GM18498 (cell line): ENCODE data around the gene CAP2.
A peak's percentile ranks its signal among the peaks of the same experiment; 100 is the strongest.
"Not testable (repeated sequence)": the region's sequence is repeated elsewhere in the genome, so short reads cannot be mapped to it uniquely, and the experiment has no call there.

ENCODE experiments used
- ATAC-seq: cut with Tn5 transposase; IDR thresholded peaks from one replicate; pipeline ENCODE4 v1.9.1; 2021; ENCODE audit warnings: mild to moderate bottlenecking, moderate library complexity; ENCODE audit not compliant: unreplicated experiment

Gene CAP2

DNA sequence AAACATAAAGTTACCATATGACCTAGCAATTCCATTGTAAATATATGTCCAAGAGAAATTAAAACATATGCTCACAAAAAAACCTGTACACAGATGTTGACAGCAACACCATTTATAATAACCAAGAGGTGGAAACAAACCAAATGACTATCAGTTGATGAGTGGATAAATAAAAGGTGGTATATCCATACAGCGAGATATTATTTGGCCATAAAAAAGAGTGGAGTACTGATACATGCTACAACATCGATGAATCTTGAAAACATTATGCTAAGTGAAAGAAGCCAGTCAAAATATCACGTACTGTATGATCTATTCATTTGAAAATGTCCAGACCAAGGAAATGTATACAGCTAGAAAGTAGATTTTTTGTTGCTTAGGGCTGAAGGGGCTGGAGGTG lies 2.9 kb downstream of the CAP2 start:
- no peak for ATAC-seq

DNA sequence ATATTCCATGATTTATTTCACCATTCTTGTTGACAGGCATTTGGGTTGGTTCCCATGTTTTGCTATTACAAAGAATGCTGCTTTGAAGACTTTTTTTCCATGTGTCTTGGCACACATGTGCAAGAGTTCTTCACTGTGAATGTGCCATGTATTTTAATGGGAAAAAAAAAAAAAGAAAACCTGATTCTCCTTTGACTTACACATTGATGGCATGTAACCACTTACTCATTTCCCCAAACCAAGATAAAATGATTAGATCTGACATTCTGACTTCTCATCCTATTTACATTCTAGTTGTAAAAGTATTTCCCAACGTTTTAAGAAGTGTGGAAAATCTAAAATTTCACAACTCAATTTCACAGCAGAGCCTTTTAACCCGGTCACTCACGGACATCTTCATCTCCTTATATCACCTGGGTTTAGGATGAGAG lies 4.4 kb downstream of the CAP2 start:
- ATAC-seq, result no peak

DNA sequence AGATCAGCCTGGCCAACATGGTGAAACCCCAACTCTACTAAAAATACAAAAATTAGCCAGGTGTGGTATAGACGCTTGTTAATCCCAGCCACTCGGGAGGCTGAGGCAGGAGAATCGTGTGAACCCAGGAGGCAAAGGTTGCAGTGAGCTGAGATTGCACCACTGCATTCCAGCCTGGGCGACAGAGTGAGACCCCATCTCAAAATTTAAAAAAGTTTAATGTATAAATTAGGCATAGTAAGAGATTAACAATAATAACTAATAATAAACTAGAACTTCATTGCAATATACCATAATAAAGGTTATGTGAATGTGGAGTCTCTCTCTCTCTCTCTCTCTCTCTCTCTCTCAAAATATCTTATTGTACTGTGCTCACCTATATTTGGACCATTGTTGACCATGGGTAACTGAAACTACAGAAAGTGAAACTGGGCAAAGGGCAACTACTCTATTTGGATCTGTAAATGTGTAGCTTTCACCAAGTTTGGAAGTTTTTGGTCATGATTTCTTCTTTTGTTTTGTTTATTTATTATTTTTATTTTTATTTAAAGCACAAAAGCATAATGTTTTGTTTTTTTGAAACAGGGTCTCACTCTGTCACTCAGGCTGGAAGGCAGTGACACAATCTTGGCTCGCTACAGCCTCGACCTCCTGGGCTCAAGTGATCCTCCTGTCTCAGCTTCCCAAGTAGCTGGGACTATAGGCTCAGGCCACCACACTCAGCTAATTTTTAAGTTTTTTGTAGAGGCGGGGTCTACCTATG lies 12.0 kb downstream of the CAP2 start:
- ATAC-seq, result peak; percentile 64

DNA sequence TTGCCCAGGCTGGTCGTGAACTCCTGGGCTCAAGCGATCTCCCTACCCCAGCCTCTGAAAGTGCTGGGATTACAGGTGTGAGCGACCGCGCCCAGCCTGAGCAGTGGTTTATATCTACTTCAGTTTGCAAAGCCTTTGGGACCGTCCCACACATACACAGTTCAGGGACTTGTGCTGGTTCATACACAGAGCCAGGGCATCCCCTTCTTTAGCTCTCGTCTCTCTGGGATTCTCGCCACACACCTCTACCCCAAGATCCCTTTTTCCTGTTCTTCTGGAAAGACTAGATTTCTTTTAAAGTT lies 12.5 kb downstream of the CAP2 start:
- peak; percentile 19 for ATAC-seq

DNA sequence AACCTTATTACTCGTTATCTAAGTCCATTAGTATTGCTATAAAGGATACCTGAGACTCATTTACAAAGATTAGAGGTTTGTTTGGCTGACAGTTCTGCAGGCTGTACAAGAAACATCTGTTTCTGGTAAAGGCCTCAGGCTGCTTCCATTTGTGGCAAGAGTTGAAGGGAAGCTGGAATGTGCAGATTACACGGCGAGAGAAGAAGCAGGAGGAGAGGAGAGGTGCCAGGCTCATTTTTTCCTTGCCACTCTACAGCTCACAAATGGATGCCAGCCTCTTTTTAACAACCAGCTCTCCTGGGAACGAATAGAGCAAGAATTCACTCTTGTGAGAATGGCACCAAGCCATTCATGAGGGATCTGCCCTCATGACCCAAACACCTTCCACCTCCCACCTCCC lies 14.7 kb downstream of the CAP2 start:
- no peak for ATAC-seq

DNA sequence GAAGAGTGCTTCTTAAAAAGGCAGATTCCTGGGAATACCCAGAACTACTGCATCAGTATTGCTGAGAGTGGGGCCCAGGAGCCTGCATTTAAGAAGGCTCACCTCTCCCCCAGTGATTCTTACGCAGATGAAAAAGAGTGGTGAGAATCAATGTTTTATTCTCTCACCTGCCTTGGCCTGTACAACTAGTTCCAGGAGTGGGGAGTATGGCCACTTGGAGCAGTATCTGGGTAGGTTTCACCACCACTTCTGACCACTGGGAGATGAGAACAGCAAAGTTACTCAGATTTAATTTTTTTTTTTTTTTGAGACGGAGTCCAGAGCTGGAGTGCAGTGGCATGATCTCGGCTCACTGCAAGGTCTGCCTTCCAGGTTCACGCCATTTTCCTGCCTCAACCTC lies 16.9 kb downstream of the CAP2 start:
- no peak for ATAC-seq

DNA sequence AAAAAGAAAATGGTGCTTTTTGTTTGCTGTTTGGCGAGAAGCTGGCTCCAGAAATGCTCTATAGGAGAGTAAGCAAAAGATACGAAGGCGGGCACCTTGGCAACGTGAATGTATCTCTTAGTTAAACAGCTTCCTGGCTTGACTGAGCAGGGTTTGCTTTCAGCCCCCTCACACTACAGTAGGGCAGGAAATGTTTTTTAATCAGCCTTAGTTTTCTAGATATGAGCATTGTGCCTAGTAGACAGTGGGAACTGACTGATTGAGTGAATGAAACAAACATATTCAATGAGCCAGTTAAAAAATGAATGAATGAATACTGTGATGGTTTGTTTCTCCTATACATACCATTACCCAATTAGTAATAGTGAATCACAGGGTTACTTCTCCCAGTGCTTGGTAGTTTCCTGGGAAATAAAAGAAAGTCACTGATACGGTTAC lies 19.9 kb downstream of the CAP2 start:
- no peak for ATAC-seq

DNA sequence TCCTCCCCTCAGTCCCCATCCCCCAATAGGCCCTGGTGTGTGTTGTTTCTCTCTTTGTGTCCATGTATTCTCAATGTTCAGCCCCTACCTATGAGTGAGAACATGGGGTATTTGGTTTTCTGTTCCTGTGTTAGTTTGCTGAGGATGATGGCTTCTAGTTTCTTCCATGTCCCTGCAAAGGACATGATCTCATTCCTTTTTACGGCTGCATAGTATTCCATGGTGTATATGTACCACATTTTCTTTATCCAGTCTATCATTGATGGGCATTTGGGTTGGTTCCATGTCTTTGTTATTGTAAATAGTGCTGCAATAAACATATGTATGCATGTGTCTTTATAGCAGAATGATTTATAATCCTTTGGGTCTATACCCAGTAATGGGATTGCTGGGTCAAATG lies 21.0 kb downstream of the CAP2 start:
- not testable (repeated sequence) for ATAC-seq

DNA sequence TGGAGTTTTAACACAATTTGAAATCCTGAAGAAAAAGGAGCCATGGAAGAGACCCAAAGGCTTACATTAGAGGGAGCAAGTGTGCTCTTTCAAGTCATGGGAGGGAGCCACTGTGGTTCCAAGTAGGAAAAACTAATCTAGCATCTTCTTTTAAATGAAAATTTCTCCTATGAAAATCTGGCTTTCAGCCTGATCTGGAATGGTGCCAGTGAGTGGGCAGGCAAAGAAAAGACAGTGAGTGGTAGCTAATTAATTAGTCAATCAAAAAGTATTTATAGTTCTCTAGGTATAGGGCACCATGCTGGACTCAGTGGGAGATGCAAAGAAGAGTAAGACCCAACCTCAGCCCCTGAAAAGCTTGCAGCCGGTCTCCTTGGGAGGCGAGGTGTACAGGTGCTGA lies 21.9 kb downstream of the CAP2 start:
- ATAC-seq, result no peak

DNA sequence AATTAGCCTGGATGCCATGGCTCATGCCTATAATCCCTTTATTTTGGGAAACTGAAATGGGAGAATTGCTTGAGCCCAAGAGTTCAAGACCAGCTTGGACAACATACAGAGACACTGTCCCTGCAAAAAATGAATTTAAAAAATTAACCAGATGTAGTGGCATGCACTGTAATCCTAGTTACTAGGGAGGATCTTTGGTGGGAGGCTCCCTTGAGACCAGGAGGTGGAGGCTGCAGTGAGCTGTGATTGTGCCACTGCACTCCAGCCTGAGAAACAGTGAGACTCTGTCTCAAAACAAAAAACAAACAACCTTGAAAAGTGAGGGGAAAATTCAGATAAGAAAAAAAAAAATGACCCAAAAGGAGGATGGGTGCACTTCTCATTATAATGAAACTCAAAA lies 23.4 kb downstream of the CAP2 start:
- no peak for ATAC-seq

DNA sequence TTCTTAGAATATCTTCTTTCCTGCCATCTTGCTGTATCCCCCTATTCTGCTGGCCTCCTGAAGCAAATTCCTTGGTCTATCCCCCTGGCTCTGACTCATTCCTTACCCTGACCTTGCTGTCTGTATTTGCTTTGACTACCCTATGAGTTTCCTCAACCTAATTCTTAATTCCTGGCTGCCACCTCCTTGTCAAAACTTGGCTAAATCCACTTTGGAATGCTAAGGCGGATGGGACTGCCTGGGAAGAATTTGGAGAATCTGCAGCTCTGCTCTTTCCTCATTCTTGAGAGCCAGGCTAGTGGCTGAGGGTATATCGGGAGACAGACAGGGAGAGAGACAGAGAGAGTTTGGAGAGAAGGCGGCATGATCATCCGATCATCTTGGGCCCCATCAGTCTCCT lies 24.4 kb downstream of the CAP2 start:
- no peak for ATAC-seq

DNA sequence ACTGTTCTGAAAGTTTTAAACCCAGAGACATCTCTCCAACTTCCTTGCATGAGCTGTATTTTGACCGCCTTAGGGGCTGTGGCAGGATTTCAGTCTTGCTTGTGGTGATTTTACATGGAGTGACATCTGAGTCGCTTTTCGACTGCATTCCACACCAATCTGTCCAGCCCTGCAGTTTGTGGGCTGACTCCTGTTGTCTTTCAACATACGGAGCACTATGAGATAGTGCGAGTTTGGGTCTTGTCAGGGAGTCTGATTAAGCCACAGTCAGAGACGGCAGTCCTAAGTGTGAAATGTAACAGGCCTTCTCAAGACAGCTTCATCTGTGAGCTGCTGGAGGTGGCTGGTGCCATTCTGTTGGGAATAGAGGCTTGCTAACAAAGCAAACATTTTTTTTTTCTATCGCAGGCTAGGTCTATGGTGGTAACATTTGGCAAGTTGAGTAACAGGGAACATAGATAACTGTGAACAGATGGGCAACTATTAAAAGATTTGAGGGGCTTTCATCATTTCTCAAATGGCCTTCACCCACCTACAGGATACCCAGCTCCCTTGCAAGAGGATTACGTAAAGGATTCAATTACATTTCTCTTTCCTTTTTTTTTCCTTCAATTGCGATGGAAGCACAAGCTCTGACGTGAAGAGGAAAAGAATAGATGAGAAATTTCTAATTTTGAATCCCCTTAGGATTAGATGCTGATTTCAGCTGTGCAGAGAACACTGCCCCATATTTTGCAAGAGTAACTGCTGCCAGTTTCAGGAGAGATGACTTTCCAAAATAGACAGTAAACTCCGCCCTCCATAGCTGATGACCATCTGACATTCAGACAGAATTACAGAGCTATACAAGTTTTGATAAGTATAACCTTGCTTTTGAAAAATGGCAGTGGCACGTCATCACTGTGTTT lies 25.1 kb downstream of the CAP2 start:
- no peak for ATAC-seq

DNA sequence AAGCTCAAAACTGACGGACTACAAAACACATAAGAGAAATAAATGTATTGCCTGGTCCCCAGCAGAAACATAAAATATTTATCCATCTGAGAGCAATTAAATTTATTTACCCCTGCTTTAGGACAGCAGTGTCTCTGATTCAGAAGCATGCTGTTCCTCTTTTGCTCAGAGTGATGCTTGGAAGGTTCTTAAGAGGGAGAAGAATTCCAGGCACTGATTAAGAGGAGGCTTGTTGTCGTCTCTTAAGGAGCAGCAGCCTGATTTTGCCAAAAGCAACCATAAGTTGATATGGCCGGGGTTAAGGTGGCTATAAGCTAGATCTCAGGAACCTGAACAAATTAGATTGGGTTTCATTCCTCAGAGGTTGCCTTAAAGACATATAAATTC lies 25.8 kb downstream of the CAP2 start:
- ATAC-seq, result no peak

DNA sequence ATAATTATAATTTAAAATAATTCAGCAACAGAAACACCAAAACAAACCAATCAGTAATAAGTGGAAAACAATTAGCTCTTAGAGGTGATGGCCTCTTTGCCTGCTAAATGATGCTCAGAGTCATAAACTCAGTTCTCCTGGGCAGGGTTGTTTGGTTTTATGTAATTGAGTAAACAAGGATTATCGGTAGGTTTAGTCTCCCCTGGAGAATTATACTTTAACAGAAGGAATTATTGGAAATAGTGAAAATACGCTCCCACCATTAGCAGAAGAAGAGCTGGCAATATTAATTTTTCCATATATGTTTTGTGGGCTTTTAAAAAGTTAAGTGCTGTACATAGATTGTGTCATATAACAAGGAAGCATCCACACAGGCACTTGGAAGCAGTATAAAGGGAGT lies 27.0 kb downstream of the CAP2 start:
- ATAC-seq, result no peak

DNA sequence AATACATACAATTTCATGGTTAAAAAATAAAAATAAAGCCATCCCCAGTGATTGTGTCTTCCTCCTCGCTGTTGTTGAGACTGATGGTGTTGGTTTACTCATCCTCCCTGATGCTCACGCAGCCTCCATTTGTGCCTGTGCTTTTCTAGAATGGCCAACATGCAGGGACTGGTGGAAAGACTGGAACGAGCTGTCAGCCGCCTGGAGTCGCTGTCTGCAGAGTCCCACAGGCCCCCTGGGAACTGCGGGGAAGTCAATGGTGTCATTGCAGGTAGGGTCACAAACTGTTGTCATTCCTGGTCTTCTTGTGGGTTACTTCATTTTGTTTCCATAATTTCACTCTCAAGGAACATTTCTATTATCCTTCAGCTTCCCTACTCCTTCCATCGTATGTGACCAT lies 28.0 kb downstream of the CAP2 start:
- no peak for ATAC-seq

DNA sequence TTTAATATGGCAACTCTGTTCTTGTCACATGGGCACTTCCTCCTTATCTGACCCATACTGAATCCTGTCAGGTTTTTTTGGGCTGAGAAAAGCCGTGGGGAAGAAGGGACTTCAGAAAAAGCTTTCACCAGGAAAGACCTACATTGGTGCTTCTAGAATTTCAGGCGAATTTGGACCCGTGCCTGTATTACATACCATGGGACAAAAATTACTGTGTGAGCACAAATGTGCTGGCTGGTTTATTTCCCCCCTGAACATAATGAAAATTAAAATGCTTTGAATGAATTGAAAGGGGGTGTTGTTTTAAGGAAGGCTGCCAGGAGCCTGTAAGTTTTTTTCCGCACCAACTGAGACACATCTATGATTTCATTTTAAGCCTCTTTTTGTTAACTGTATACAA lies 29.6 kb downstream of the CAP2 start:
- ATAC-seq, result no peak

DNA sequence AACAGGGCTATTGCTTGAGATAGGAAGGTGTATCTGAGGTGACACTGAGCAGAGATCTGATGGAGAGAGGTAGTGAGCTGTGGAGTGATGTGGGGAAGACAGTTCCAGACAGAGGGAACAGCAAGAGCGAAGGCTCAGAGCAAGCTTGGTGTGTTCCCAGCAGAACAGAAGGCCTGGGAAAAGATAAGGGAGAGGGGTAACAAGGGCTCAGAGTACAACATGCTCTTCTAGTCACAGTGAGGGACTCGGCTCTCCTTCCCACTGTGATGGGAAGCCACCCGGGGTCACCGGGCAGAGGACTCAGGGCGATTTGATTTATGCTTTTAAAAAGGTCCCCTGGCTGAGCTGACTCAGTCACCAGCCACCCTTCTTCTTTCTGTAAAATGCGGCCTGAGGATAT lies 33.7 kb downstream of the CAP2 start:
- no peak for ATAC-seq

DNA sequence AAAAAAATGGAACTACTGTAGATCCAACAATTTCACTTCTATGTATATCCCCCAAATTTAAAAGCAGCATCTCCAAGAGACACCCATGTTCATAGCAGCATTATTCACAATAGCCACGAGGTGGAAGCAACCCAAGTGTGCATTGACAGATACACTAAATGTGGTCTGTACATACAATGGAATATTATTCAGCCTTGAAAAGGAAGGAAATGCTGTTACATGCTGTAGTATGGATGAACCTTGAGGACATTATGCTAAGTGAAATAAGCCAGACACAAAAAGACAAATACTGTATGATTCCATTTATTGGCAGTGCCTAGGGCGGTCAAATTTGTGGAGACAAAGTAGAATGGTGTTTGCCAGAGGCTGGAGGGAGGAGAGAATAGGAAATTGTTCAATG lies 34.2 kb downstream of the CAP2 start:
- no peak for ATAC-seq

DNA sequence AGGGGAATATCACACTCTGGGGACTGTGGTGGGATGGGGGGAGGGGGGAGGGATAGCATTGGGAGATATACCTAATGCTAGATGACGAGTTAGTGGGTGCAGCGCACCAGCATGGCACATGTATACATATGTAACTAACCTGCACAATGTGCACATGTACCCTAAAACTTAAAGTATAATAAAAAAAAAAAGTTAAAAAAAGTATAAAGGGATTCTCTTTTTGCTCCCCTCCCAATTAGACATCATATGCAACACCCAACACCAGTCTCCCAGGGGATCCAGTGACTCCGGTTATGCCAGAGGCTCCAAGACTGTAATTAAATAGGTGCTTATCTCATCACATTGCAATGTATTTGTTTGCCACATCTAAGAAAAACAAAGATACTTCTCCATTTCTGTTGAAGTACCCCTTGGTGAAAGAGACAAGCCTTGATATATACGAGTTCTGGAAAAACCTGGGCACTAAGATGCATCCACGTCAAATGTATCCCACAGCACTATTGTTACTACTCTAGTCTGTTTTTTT lies 35.3 kb downstream of the CAP2 start:
- not testable (repeated sequence) for ATAC-seq

DNA sequence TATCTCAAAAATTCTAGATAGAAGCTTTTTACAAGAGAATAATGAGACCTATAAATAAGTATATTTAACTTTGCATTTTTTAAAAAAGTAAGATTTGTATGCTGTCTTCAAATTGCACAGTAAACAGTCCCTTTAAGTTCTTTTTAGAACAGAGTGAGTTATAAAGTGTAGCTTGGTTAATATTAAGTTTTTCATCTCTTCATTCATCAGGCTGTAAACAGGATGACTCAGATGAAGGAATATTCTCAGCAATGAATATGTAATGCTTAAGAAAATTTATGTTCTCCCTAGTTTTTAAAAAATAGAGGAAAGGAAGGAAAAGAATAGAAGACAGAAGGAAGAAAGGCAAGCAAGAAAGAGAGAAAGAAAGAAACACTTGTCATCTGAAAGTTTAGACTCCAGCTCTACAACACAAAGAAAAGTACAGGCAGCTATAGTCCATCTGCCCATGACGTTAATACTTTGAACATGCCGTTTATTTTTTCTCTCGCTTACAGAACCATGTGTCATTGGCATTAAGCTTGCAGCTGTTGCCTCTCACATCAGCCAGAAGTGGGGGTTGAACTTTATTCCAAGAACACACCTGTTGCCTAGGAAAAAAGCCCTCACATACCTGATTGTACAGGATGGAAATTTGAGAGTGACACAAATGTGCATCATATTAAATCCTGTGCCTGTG lies 36.1 kb downstream of the CAP2 start:
- ATAC-seq, result no peak

DNA sequence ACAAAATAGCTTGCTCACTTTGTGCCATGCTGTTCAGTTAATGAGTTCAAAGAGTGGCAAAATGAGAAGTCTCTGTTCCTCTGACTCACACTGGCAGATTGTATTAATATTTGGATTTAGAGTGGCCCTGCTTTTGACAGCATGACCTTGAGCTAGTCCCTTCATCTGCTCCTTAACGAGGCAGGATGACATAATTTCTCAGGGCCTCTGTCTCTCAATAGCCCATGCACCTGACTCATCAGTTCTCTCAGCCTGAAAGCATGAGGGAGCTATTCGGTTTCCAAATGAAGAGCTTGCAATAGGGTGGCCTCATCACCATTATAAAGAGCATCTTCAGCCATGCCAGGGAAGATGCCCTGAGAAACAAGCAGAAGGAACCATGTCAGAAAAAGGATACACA lies 38.2 kb downstream of the CAP2 start:
- ATAC-seq, result no peak

DNA sequence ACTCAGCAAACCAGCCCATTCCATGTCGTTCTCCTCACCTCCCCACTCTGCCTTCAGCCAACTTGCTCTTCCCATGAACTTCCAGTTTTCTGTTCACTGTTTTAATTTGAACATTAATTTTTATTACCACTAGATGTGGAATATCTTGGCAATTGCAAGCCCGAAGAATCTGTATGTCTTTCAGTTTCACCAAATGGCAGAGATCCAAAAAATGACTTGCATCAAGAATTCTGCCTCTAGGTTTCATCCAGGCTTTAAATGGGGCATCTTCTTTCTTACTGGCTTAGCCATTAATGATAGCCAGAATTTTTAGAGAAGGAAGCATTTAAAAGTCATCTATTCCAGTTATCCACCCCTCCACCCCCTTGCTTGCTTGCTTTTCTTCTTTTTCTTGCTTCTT lies 39.0 kb downstream of the CAP2 start:
- ATAC-seq, result no peak
